Osteocyte (in vitro differentiated cells): Measurements from ENCODE around the gene NPC1L1. TPM values are rescaled to one million over a fixed set of nuclear protein-coding genes. Genes with fewer than 3 reads are reported as not detected.

Experiments
- DNase-seq: peaks from one replicate; pipeline ENCODE4 v3.0.0; 2021; ENCODE audit warnings: mixed read lengths; ENCODE audit not compliant: unreplicated experiment; ENCODE audit errors: extremely low spot score
- H3K27ac Mint-ChIP-seq: one replicate; pipeline ENCODE4 v1.8.0; 2021; ENCODE audit warnings: mild to moderate bottlenecking, mixed read lengths; ENCODE audit not compliant: unreplicated experiment
- H3K27me3 Mint-ChIP-seq: one replicate; pipeline ENCODE4 v1.8.0; 2021; ENCODE audit warnings: mixed read lengths; ENCODE audit not compliant: unreplicated experiment
- H3K36me3 Mint-ChIP-seq: one replicate; pipeline ENCODE4 v1.8.0; 2021; ENCODE audit warnings: mixed read lengths; ENCODE audit not compliant: unreplicated experiment
- H3K4me1 Mint-ChIP-seq: one replicate; pipeline ENCODE4 v1.8.0; 2021; ENCODE audit warnings: mixed read lengths; ENCODE audit not compliant: unreplicated experiment
- H3K4me3 Mint-ChIP-seq: one replicate; pipeline ENCODE4 v1.8.0; 2021; ENCODE audit warnings: mild to moderate bottlenecking, moderate library complexity, mixed read lengths; ENCODE audit not compliant: unreplicated experiment
- H3K9me3 Mint-ChIP-seq: one replicate; pipeline ENCODE4 v1.8.0; 2021; ENCODE audit warnings: mixed read lengths; ENCODE audit not compliant: unreplicated experiment
- total RNA-seq: library from RNA; stranded (reverse); gene quantifications from 2 replicates; pipeline ENCODE4 v1.2.1, GENCODE V29; 2021
- TF ChIP-seq, protein P1 (sequence below): fragments of 200-600 bp; sonication (generic); IDR thresholded peaks from 2 replicates; pipeline ENCODE4 v1.5.0; 2021; ENCODE audit warnings: antibody characterized with exemption, mild to moderate bottlenecking, moderate library complexity

NPC1L1 gene
- total RNA-seq, 1 donor from 2014 or later = not detected

DNA sequence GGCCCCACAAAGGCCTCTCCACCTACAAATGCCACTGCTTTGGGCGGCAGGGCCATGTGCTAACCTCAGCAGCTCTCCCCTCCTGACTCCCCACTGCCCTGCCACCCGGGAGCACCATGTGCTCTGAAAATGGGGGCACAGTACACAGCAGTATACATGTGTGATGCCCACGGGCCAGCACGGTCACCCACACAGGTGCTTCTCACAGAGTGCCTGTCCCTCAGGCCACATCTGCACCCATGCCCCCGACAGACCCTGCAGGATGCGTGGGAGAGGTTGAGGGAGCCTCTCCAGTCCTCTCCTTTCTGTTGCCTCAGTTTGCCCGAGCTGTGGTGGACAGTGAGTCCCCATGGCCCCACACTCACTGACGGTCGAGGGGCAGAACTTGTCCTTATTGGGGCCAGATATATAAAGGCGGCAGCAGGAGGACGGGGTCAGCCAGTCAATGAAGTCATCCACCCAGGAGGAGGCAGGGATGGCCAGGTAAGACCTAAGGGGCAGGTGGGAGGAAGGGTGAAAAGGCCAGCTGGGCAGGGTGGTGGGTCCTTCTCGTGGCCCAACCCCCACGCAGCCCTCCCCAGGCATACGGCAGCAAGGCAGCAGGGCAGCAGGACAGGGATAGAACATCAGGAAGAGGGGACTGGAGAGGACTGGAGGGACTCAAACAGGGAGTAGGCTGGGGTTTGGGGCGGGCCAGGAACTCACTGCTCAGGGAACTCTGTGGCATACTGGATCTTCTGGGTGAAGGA lies 19.6 kb downstream of the NPC1L1 start:
- DNase-seq = peak; percentile 79
- TF ChIP-seq, protein P1, sequence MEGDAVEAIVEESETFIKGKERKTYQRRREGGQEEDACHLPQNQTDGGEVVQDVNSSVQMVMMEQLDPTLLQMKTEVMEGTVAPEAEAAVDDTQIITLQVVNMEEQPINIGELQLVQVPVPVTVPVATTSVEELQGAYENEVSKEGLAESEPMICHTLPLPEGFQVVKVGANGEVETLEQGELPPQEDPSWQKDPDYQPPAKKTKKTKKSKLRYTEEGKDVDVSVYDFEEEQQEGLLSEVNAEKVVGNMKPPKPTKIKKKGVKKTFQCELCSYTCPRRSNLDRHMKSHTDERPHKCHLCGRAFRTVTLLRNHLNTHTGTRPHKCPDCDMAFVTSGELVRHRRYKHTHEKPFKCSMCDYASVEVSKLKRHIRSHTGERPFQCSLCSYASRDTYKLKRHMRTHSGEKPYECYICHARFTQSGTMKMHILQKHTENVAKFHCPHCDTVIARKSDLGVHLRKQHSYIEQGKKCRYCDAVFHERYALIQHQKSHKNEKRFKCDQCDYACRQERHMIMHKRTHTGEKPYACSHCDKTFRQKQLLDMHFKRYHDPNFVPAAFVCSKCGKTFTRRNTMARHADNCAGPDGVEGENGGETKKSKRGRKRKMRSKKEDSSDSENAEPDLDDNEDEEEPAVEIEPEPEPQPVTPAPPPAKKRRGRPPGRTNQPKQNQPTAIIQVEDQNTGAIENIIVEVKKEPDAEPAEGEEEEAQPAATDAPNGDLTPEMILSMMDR = no peak
- Mint-ChIP-seq H3K4me3 (no peak overlapping the region), H3K9me3 (peaks cover 12% of the 10 kb centered on the region), H3K36me3 (no peaks in the 10 kb centered on the region), H3K27ac (no peak overlapping the region), H3K27me3 (peaks cover 27% of the 10 kb centered on the region), H3K4me1 (no peaks in the 10 kb centered on the region)

DNA sequence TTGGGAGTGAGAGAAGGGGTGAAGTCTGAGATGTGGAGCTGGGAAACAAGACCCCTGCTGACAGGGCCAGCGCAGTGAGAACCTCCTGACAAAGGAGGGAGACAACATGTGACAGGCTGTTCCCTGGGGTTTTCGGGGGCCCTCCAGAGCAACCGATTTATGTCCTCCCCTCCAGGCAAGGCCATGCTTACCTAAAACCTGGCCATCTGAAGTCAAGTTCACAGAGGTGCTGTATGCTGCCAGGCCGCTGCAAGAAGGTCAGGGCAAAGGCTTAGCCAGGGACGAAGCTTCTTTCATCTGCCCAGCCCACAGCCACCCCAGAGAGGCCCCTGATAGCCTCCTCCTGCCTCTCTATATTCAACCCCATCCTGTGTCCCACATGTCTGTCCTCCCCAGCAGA lies 20.6 kb downstream of the NPC1L1 start:
- DNase-seq = peak; percentile 80
- H3K9me3 Mint-ChIP-seq = peaks cover 12% of the 10 kb centered on the region
- H3K4me3 Mint-ChIP-seq = no peak overlapping the region
- no peak overlapping the region for H3K27ac Mint-ChIP-seq
- TF ChIP-seq, protein P1 = no peak
- H3K36me3 Mint-ChIP-seq = no peaks in the 10 kb centered on the region
- H3K4me1 Mint-ChIP-seq = no peaks in the 10 kb centered on the region
- H3K27me3 Mint-ChIP-seq = peaks cover 27% of the 10 kb centered on the region

DNA sequence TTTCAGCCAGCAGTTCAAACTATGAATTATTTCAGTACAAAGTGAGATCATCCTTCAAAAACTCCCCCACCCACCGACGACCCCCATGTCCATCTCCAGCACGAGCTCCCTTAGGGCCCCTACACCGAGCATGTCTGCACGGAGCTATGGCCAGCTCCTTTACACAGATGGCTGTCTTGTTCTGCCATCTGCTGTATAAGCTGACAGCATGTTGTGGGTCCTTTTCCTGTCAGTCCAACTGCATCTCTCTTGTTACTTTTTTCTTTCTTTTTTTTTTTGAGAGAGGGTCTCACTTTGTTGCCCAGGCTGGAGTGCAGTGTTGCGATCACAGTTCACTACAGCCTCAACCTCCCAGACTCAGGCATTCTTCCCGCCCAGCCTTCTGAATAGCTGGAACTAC lies 21.6 kb downstream of the NPC1L1 start:
- TF ChIP-seq, protein P1 = no peak
- Mint-ChIP-seq H3K4me1 (no peaks in the 10 kb centered on the region), H3K9me3 (peaks cover 7% of the 10 kb centered on the region), H3K27ac (no peak overlapping the region), H3K27me3 (peaks cover 27% of the 10 kb centered on the region), H3K36me3 (no peaks in the 10 kb centered on the region), H3K4me3 (no peak overlapping the region)
- DNase-seq = no peak

DNA sequence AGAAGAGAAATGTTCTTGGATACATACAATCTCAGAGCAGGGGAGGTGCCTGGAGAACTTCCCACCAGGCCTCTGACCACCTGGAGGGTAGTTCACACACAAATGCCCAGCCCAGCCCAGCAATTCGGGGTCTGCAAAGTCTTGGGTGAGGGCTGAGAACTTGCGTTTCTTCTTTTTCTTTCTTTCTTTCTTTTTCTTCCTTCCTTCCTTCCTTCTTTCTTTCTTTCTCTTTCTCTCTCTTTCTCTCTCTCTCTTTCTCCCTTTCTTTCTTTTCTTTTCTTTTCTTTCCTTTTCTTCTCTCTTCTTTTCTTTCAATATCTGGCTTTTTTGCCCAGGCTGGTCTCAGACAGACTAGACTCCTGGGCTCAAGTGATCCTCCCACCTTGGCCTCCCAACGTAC lies 22.4 kb downstream of the NPC1L1 start:
- Mint-ChIP-seq H3K4me1 (no peaks in the 10 kb centered on the region), H3K9me3 (peaks cover 2% of the 10 kb centered on the region), H3K4me3 (no peak overlapping the region), H3K27ac (no peak overlapping the region), H3K27me3 (peaks cover 22% of the 10 kb centered on the region), H3K36me3 (no peaks in the 10 kb centered on the region)
- DNase-seq = no peak
- TF ChIP-seq, protein P1 = no peak

DNA sequence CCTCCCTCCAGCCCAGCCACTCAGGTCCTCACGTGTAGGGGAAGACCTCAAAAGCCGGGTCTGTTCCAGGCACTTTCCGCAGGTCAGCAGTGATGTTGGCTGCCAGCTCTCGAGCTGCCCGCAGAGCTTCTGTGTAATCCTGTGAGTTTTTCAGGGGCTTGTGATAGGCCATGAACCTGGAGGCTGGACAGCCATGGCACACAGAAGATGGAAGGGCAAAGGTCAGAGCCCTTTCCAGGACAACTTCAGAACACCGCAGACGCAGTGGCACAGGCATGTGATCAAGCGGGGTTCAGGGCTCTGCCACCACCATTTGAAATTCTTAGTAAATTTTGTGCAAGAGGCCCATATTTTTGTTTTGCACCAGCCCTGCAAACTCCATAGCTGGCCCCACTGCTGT lies 24.0 kb downstream of the NPC1L1 start:
- peaks cover 17% of the 10 kb centered on the region for H3K27me3 Mint-ChIP-seq
- H3K4me1 Mint-ChIP-seq = no peaks in the 10 kb centered on the region
- H3K36me3 Mint-ChIP-seq = no peaks in the 10 kb centered on the region
- no peak overlapping the region for H3K27ac Mint-ChIP-seq
- no peak overlapping the region for H3K4me3 Mint-ChIP-seq
- TF ChIP-seq, protein P1 = no peak
- DNase-seq = no peak
- H3K9me3 Mint-ChIP-seq = no peaks in the 10 kb centered on the region
